HEK293 (cell line): ENCODE data around the gene TP53BP1.

Experiments
- CTCF ChIA-PET: fragments of 350-600 bp; formaldehyde crosslinking; extraction: SDS; loops from one replicate; lab custom pipeline; 2021; ENCODE audit warnings: antibody characterized with exemption; lab: Yijun Ruan, JAX
- POLR2A ChIA-PET: fragments of 300-600 bp; formaldehyde crosslinking; extraction: SDS; loops from one replicate; lab custom pipeline; 2020; ENCODE audit warnings: antibody characterized with exemption, inconsistent platforms; lab: Yijun Ruan, JAX
- H3K27ac ChIP-seq: fragments of 200-500 bp; sonication (Bioruptor generic); 2 replicates; pipeline ENCODE4 v1.5.1; 2014; ENCODE audit warnings: low read depth, low read length, control low read depth, inconsistent platforms; ENCODE audit errors: extremely low read depth
- H3K36me3 ChIP-seq, 2 experiments: fragments of 200-500 bp in 1 of 2; sonication (Bioruptor generic) in 1 of 2; 1 replicate in 1 of 2; 2 replicates in 1 of 2; pipeline ENCODE4 v1.5.1; 2014 to 2017; ENCODE audit warnings: inconsistent platforms in 2 of 2, low read length in 2 of 2; ENCODE audit not compliant: control insufficient read depth in 2 of 2, insufficient read depth in 1 of 2
- H3K4me1 ChIP-seq: fragments of 200-500 bp; sonication (Bioruptor generic); 2 replicates; pipeline ENCODE4 v1.5.1; 2014; ENCODE audit warnings: mild to moderate bottlenecking, low read length, inconsistent platforms; ENCODE audit not compliant: control insufficient read depth, insufficient read depth
- H3K4me3 ChIP-seq: 2 replicates; pipeline ENCODE4 v1.5.1; 2011; ENCODE audit warnings: low read depth, mild to moderate bottlenecking, control low read depth, low read length, moderate library complexity
- H3K9me3 ChIP-seq: fragments of 200-500 bp; sonication (Bioruptor generic); 2 replicates; pipeline ENCODE4 v1.5.1; 2014; ENCODE audit warnings: low read depth, low read length, inconsistent platforms; ENCODE audit not compliant: control insufficient read depth, insufficient read depth
- EGR2 ChIP-seq: fragments of 450-650 bp; formaldehyde crosslinking; IDR thresholded peaks from 2 replicates; pipeline ENCODE4 v1.5.1; 2016; ENCODE audit warnings: low read depth, missing biosample characterization, missing genetic modification characterization
- INSM2 ChIP-seq: fragments of 450-650 bp; formaldehyde crosslinking; IDR thresholded peaks from 2 replicates; pipeline ENCODE4 v1.5.1; 2016; ENCODE audit warnings: missing biosample characterization, missing genetic modification characterization
- KLF1 ChIP-seq: fragments of 450-650 bp; formaldehyde crosslinking; IDR thresholded peaks from 2 replicates; pipeline ENCODE4 v1.5.1; 2016; ENCODE audit warnings: missing biosample characterization, missing genetic modification characterization
- KLF16 ChIP-seq: fragments of 450-650 bp; formaldehyde crosslinking; IDR thresholded peaks from 2 replicates; pipeline ENCODE4 v1.5.1; 2017; ENCODE audit warnings: missing biosample characterization, missing genetic modification characterization
- MEIS1 ChIP-seq: sonication (generic); formaldehyde crosslinking; IDR thresholded peaks from 2 replicates; pipeline ENCODE4 v1.8.1; 2022; ENCODE audit warnings: missing genetic modification reagents, mild to moderate bottlenecking, borderline replicate concordance
- MYNN ChIP-seq: fragments of 450-650 bp; formaldehyde crosslinking; IDR thresholded peaks from 2 replicates; pipeline ENCODE4 v1.5.1; 2016; ENCODE audit warnings: missing biosample characterization, missing genetic modification characterization, borderline replicate concordance
- SCRT1 ChIP-seq: fragments of 450-650 bp; formaldehyde crosslinking; IDR thresholded peaks from 2 replicates; pipeline ENCODE4 v1.5.1; 2016; ENCODE audit warnings: missing biosample characterization, missing genetic modification characterization, borderline replicate concordance
- ZBTB48 ChIP-seq: fragments of 450-650 bp; formaldehyde crosslinking; IDR thresholded peaks from 2 replicates; pipeline ENCODE4 v1.5.1; 2016; ENCODE audit warnings: missing biosample characterization, missing genetic modification characterization
- ZFHX2 ChIP-seq: fragments of 450-650 bp; formaldehyde crosslinking; conservative IDR thresholded peaks from 2 replicates; pipeline ENCODE4 v1.5.1; 2016; ENCODE audit warnings: missing biosample characterization, missing genetic modification characterization
- ZNF169 ChIP-seq: fragments of 450-650 bp; formaldehyde crosslinking; IDR thresholded peaks from 2 replicates; pipeline ENCODE4 v1.5.1; 2016; ENCODE audit warnings: missing biosample characterization, missing genetic modification characterization
- ZNF488 ChIP-seq: fragments of 450-650 bp; formaldehyde crosslinking; IDR thresholded peaks from 2 replicates; pipeline ENCODE4 v1.5.1; 2016; ENCODE audit warnings: missing biosample characterization, missing genetic modification characterization
- ZNF510 ChIP-seq: fragments of 450-650 bp; formaldehyde crosslinking; IDR thresholded peaks from 2 replicates; pipeline ENCODE4 v1.5.1; 2018; ENCODE audit warnings: mild to moderate bottlenecking, missing genetic modification characterization, missing biosample characterization; ENCODE audit not compliant: insufficient replicate concordance
- ZNF623 ChIP-seq: fragments of 450-650 bp; formaldehyde crosslinking; IDR thresholded peaks from 2 replicates; pipeline ENCODE4 v1.5.1; 2016; ENCODE audit warnings: missing biosample characterization, missing genetic modification characterization
- ZNF639 ChIP-seq: fragments of 450-650 bp; formaldehyde crosslinking; IDR thresholded peaks from 2 replicates; pipeline ENCODE4 v1.5.1; 2016; ENCODE audit warnings: missing biosample characterization, missing genetic modification characterization

The TP53BP1 gene

GRCh38 chr15:43516801-43517353 lies 23.9 kb upstream of the TP53BP1 start:
- Histone ChIP-seq H3K27ac (no peak overlapping the region), H3K4me3 (no peak overlapping the region), H3K4me1 (peaks cover 7% of the 10 kb centered on the region; the same call in 1 of the 2 replicates), H3K9me3 (no peaks in the 10 kb centered on the region), H3K36me3 (peaks cover 0 to 17% of the 10 kb centered on the region in 2 experiments; a peak in 1 of 3 replicates)
- POLR2A ChIA-PET = interaction anchor here (0.6 kb wide), 1 partner anchor 32 kb away, joined by 3 read pairs; no protein-coding TSS in a partner anchor
- TF ChIP-seq ZNF639 = no peak
- no peak for TF ChIP-seq ZNF510 (tag by site-specific recombination)
- TF ChIP-seq SCRT1 = no peak
- no peak for TF ChIP-seq MYNN (tag by site-specific recombination)
- no peak for TF ChIP-seq ZNF169
- peak; percentile 60; the same call in 1 of the 2 replicates for TF ChIP-seq ZBTB48 (tag by site-specific recombination)
- TF ChIP-seq ZNF623 (tag by site-specific recombination) = no peak
- no peak for TF ChIP-seq ZNF488
- TF ChIP-seq INSM2 (tag by site-specific recombination) = no peak
- CTCF ChIA-PET = interaction anchor here (0.6 kb wide), 1 partner anchor 15 kb away, joined by 8 read pairs; no protein-coding TSS in a partner anchor

GRCh38 chr15:43516185-43516584 lies 23.2 kb upstream of the TP53BP1 start:
- Histone ChIP-seq H3K27ac (no peak overlapping the region), H3K9me3 (no peaks in the 10 kb centered on the region), H3K36me3 (peaks cover 0 to 10% of the 10 kb centered on the region in 2 experiments; a peak in 1 of 3 replicates), H3K4me1 (peaks cover 7% of the 10 kb centered on the region; the same call in 1 of the 2 replicates), H3K4me3 (no peak overlapping the region)
- POLR2A ChIA-PET = interaction anchor here (0.6 kb wide), 1 partner anchor 31 kb away, joined by 3 read pairs; no protein-coding TSS in a partner anchor
- TF ChIP-seq MEIS1 (CRISPR knock-in tag) (no peak), KLF1 (tag by site-specific recombination) (peak; percentile 78), ZFHX2 (peak; percentile 71), EGR2 (tag by site-specific recombination) (peak; percentile 71; the same call in 1 of the 2 replicates)
- CTCF ChIA-PET = interaction anchor here (0.6 to 3.4 kb wide), 2 partner anchors 14 to 75 kb away, joined by 8 to 21 read pairs; no protein-coding TSS in a partner anchor

- no peak overlapping the region for H3K4me3 ChIP-seq
- ChIA-PET POLR2A (no interaction called here), CTCF (interaction anchor here (0.7 to 3.4 kb wide), 6 partner anchors 11 to 140 kb away, joined by 3 to 21 read pairs (median 4); no protein-coding TSS in a partner anchor)
- peaks cover 0 to 5% of the 10 kb centered on the region in 2 experiments; a peak in 1 of 3 replicates for H3K36me3 ChIP-seq
- H3K27ac ChIP-seq = no peak overlapping the region
- H3K9me3 ChIP-seq = no peaks in the 10 kb centered on the region
- no peak for TF ChIP-seq KLF16 (tag by site-specific recombination)
- peaks cover 7% of the 10 kb centered on the region; the same call in 1 of the 2 replicates for H3K4me1 ChIP-seq
Observed at GRCh38 chr15:43515741-43516140, 22.8 kb upstream of the TP53BP1 start.
